Muscle of leg (tissue), 11 donors: ENCODE measurements around the gene PLA2G12B. TPM values are rescaled to one million over a fixed set of nuclear protein-coding genes. Genes with fewer than 3 reads are reported as not detected.
"Not testable (repeated sequence)": the region's sequence is repeated elsewhere in the genome, so short reads cannot be mapped to it uniquely, and the experiment has no call there.

ENCODE experiments used
- DNase-seq: peaks from one replicate; pipeline ENCODE4 v3.0.0; 2013
- H3K27ac ChIP-seq: one replicate; pipeline ENCODE4 v1.5.1; 2013; ENCODE audit warnings: mild to moderate bottlenecking, low read length, control low read depth
- H3K27me3 ChIP-seq: one replicate; pipeline ENCODE4 v1.6.1; 2013; ENCODE audit warnings: low read length; ENCODE audit not compliant: control insufficient read depth, insufficient read depth
- H3K36me3 ChIP-seq: one replicate; pipeline ENCODE4 v1.6.1; 2013; ENCODE audit warnings: low read length; ENCODE audit not compliant: control insufficient read depth, insufficient read depth
- H3K4me1 ChIP-seq: one replicate; pipeline ENCODE4 v1.6.1; 2013; ENCODE audit warnings: low read length; ENCODE audit not compliant: control insufficient read depth, insufficient read depth
- H3K4me3 ChIP-seq: one replicate; pipeline ENCODE4 v1.5.1; 2013; ENCODE audit warnings: low read length, control low read depth
- H3K9me3 ChIP-seq: replicated peaks from 2 replicates; pipeline ENCODE4 v1.6.1; 2013; ENCODE audit warnings: low read depth, low read length; ENCODE audit not compliant: control insufficient read depth
- WGBS: methylation state at CpG from one replicate; pipeline ENCODE4 v1.1.5; 2013; ENCODE audit warnings: missing lambda C conversion rate; ENCODE audit not compliant: insufficient coverage; 5-methylcytosine and 5-hydroxymethylcytosine counted together
- polyA plus RNA-seq, 8 donors: library from polyadenylated mRNA; unstranded; fragments of 120-200 nt; gene quantifications; one replicate each; pipeline versions ENCODE4 v1.2.1 to v1.2.3, GENCODE V29; 2013; ENCODE audit warnings: inconsistent platforms in 1 of 8, low replicate concordance in 1 of 8; ENCODE audit not compliant: insufficient read length in 8 of 8, insufficient read depth in 1 of 8
- total RNA-seq: library from RNA; stranded (reverse); fragments of 120-200 nt; gene quantifications from one replicate; pipeline ENCODE4 v1.2.4, GENCODE V29; 2013

Gene PLA2G12B
- total and polyA plus RNA-seq, 9 donors = 0.18 to 1.1 (median 0.21) TPM; not detected in 5

- H3K27ac ChIP-seq, H3K9me3 ChIP-seq, H3K36me3 ChIP-seq, H3K27me3 ChIP-seq, H3K4me3 ChIP-seq, DNase-seq, H3K4me1 ChIP-seq: not testable (repeated sequence)
- WGBS = 81% methylated on average over 2 of the region's 2 CpGs
These were observed 36.7 kb downstream of the PLA2G12B start for GRCh38 chr10:72917803-72918332.

GRCh38 chr10:72917201-72917600 is 37.4 kb downstream of the PLA2G12B start:
- not testable (repeated sequence) for H3K36me3 ChIP-seq, H3K27me3 ChIP-seq, H3K27ac ChIP-seq, H3K4me3 ChIP-seq, DNase-seq, H3K4me1 ChIP-seq, H3K9me3 ChIP-seq
- no CpG with 5 or more reads among the region's 3 CpGs for WGBS

- WGBS = 100% methylated on average over 1 of the region's 7 CpGs
- Histone ChIP-seq H3K4me1 (no peaks in the 10 kb centered on the region), H3K9me3 (no peaks in the 10 kb centered on the region), H3K4me3 (no peak overlapping the region), H3K27ac (no peak overlapping the region), H3K27me3 (no peaks in the 10 kb centered on the region), H3K36me3 (peaks cover 13% of the 10 kb centered on the region)
- DNase-seq = no peak
These were observed 41.3 kb downstream of the PLA2G12B start for GRCh38 chr10:72913287-72913686.

- Histone ChIP-seq H3K4me3 (no peak overlapping the region), H3K27me3 (no peaks in the 10 kb centered on the region), H3K27ac (no peak overlapping the region), H3K36me3 (peaks cover 13% of the 10 kb centered on the region), H3K4me1 (no peaks in the 10 kb centered on the region), H3K9me3 (no peaks in the 10 kb centered on the region)
- no peak for DNase-seq
- no CpG with 5 or more reads among the region's 4 CpGs for WGBS
These were observed 41.9 kb downstream of the PLA2G12B start for GRCh38 chr10:72912736-72913135.

GRCh38 chr10:72911758-72912157 is 42.8 kb downstream of the PLA2G12B start:
- H3K4me3 ChIP-seq = no peak overlapping the region
- DNase-seq = no peak
- no CpG with 5 or more reads among the region's 2 CpGs for WGBS
- no peaks in the 10 kb centered on the region for H3K27me3 ChIP-seq
- H3K4me1 ChIP-seq = no peaks in the 10 kb centered on the region
- H3K27ac ChIP-seq = no peak overlapping the region
- H3K9me3 ChIP-seq = no peaks in the 10 kb centered on the region
- peaks cover 13% of the 10 kb centered on the region for H3K36me3 ChIP-seq

GRCh38 chr10:72910705-72911104 is 43.9 kb downstream of the PLA2G12B start:
- Histone ChIP-seq H3K4me3 (no peak overlapping the region), H3K27ac (no peak overlapping the region), H3K4me1 (no peaks in the 10 kb centered on the region), H3K36me3 (peaks cover 12% of the 10 kb centered on the region), H3K9me3 (no peaks in the 10 kb centered on the region), H3K27me3 (no peaks in the 10 kb centered on the region)
- no peak for DNase-seq

- Histone ChIP-seq H3K4me1 (no peaks in the 10 kb centered on the region), H3K27me3 (no peaks in the 10 kb centered on the region), H3K9me3 (no peaks in the 10 kb centered on the region), H3K4me3 (no peak overlapping the region), H3K36me3 (peaks cover under 1% of the 10 kb centered on the region), H3K27ac (no peak overlapping the region)
- 90% methylated on average over 6 of the region's 6 CpGs for WGBS
- no peak for DNase-seq
These were observed 48.2 kb downstream of the PLA2G12B start for GRCh38 chr10:72906446-72906845.

- no peaks in the 10 kb centered on the region for H3K9me3 ChIP-seq
- no peaks in the 10 kb centered on the region for H3K27me3 ChIP-seq
- no peak for DNase-seq
- 87% methylated on average over 2 of the region's 3 CpGs for WGBS
- no peak overlapping the region for H3K27ac ChIP-seq
- no peak overlapping the region for H3K4me3 ChIP-seq
- no peaks in the 10 kb centered on the region for H3K36me3 ChIP-seq
- no peaks in the 10 kb centered on the region for H3K4me1 ChIP-seq
These were observed 49.8 kb downstream of the PLA2G12B start for GRCh38 chr10:72904806-72905205.

GRCh38 chr10:72903941-72904446 is 50.6 kb downstream of the PLA2G12B start:
- H3K9me3 ChIP-seq, H3K27me3 ChIP-seq, H3K4me1 ChIP-seq, H3K36me3 ChIP-seq, H3K4me3 ChIP-seq, H3K27ac ChIP-seq, DNase-seq: not testable (repeated sequence)
- 96% methylated on average over 9 of the region's 15 CpGs for WGBS

- H3K36me3 ChIP-seq = no peaks in the 10 kb centered on the region
- H3K4me3 ChIP-seq = no peak overlapping the region
- H3K9me3 ChIP-seq = no peaks in the 10 kb centered on the region
- H3K4me1 ChIP-seq = no peaks in the 10 kb centered on the region
- no peak overlapping the region for H3K27ac ChIP-seq
- no CpG with 5 or more reads among the region's 1 CpG for WGBS
- no peak for DNase-seq
- no peaks in the 10 kb centered on the region for H3K27me3 ChIP-seq
These were observed 55.1 kb downstream of the PLA2G12B start for GRCh38 chr10:72899545-72899944.

- H3K4me1 ChIP-seq = no peaks in the 10 kb centered on the region
- 96% methylated on average over 7 of the region's 10 CpGs for WGBS
- no peak for DNase-seq
- no peak overlapping the region for H3K4me3 ChIP-seq
- no peak overlapping the region for H3K27ac ChIP-seq
- H3K27me3 ChIP-seq = no peaks in the 10 kb centered on the region
- H3K9me3 ChIP-seq = no peaks in the 10 kb centered on the region
- no peaks in the 10 kb centered on the region for H3K36me3 ChIP-seq
These were observed 56.0 kb downstream of the PLA2G12B start for GRCh38 chr10:72898616-72899015.
